ENCODE results near the gene HBS1L.
"Not testable (repeated sequence)": the region's sequence is repeated elsewhere in the genome, so short reads cannot be mapped to it uniquely, and the experiment has no call there.

The HBS1L gene

GRCh38 chr6:135073756-135074393 is 19.3 kb upstream of the HBS1L start:
- FAIRE-seq = no peak

DNA sequence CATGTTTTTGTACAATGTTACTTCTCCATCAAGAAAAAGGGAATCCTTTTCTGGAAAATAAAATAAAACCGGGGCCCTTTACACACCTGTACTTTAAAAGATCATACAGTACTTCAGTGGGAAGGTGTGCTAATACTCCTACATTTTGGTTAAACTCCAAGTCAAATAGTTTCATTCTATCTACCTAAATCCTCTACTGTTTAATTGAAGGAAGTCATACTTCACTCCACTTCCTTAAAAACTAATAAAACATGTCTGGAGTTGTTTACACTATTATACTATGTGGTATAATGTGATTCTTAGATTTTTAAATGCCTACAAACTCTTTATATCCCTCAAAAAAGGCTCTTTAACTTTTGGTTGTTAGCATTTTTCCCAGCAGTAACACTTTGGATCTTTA is 18.6 kb upstream of the HBS1L start:
- FAIRE-seq = no peak

- no peak for FAIRE-seq
Observed at GRCh38 chr6:135072753-135073152, 18.1 kb upstream of the HBS1L start.

GRCh38 chr6:135071541-135071940 is 16.9 kb upstream of the HBS1L start:
- no peak for FAIRE-seq

DNA sequence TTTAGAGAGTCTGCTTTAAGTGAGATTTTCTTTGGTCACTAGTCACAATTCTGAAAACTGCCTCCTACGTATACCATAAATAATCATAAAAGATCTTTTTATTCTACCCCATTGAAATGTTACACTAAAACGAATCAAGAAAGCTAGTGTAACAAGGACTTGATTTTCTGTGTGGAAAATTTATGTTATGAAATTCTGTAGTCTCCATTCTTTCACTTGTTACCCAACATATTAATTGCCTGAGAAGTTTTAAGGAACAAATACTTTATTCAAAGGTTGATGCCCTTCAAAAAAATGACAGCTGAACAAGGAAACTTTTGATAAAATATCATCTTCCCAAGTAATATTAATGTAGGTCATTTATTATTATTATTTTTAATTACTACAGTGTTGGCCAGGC is 13.3 kb upstream of the HBS1L start:
- FAIRE-seq = no peak

DNA sequence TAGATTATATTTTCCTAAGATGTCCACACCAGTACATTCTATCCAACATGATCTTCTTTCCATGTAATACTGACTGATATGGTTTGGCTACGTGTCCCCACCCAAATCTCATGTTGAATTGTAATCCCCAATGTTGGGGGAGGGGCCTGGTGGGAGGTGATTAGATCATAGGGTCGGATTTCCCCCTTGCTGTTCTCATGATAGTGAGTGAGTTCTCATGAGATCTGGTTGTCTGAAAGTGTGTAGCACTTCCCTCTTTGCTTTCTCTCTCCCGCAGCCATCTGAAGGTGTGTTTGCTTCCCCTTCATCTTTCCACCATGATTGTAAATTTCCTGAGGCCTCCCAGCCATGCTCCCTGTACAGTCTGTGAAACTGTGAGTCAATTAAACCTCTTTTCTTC is 12.2 kb upstream of the HBS1L start:
- FAIRE-seq = no peak

DNA sequence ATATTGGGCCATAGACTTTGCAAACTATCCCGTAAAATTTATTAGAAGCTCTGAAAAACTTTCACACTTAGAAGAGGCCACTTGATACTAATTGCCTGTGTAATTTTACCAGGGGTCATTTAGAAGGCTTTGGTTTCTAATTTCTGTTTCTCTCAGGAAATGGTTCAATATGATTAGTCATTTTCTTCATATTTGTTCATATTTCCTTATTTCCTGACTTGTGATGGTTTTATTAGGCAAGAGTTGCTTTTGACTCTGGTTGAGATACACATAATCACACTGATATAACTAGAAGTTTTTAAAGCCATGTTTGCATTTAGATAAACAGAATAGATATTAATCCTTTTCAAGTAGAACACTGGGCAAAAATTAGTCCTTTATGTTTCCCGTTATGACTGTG is 11.8 kb upstream of the HBS1L start:
- FAIRE-seq = no peak

GRCh38 chr6:135064586-135064985 is 10.0 kb upstream of the HBS1L start:
- no peak for FAIRE-seq

DNA sequence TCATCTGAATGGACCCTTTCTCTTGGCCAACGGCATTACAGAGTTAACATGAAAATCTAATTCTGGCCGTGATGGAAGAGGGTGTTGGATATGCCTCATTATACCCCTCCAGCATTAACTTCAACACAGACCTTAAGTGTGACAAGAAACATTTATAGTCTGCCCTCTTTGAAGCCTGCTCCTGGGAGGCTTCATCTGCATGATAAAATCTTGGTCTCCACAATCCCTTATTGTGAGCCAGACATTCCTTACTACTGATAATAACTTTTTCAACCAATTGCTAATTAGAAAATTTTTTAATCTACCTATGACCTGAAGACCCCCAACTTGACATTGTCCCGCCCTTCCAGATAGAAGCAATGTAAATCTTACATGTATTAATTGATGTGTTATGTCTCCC is 9.3 kb upstream of the HBS1L start:
- no peak for FAIRE-seq

DNA sequence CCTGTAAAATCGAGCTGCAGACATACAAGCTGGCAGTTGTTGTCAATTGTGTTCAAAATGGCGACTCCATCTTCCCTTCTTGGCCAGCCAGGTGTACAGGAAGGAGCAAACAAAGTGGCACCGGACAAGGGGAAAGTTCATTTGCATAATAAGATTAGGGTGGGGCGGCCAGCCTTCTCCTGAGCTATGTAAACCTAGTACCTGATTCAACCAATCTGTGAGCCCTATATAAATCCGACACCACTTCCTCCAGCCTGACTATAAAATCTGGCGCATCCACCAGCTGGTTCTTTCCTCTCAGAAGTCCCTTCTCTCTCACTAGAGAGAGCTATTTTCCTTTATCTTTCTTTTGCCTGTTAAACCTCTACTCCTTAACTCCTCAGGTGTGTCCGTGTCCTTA is 8.1 kb upstream of the HBS1L start:
- no peak for FAIRE-seq

DNA sequence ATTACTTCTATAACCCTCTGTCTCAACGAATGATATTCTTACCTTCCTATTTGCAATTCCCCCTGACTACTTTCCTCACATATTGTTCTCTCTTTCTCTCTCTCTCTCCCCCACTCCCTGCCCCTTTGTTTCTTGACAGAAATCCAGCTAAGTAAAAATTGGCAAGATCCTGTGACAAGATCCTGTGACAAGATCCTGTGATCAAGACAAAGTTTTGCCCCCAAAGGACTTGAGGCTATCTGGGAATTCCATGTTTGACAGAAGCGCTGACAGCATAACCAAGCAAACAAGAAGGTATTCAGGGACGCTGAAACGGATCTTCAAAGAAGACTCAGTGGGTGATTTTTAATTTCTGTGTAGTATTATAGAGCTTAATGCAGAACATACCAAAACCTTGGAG is 5.5 kb upstream of the HBS1L start:
- FAIRE-seq = no peak

GRCh38 chr6:135058299-135058698 is 3.7 kb upstream of the HBS1L start:
- not testable (repeated sequence) for FAIRE-seq

DNA sequence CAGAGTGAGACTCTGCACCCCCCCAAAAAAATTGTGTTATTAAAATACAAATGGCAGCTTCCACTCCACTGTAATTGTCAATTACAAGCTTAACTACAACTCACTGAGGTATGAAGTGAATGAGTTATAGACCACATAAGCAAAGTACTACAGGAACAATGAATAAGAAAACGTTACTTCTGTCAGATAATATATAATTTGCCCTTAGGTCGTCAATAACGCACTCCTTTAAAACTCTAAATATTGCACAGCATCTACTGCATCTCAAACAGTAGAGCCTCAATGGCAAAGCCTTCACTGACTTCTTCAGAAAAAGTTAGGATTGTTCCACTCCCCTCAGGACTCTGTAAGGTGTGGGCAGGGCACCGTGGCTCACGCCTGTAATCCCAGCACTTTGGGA is 2.0 kb upstream of the HBS1L start:
- FAIRE-seq = no peak

DNA sequence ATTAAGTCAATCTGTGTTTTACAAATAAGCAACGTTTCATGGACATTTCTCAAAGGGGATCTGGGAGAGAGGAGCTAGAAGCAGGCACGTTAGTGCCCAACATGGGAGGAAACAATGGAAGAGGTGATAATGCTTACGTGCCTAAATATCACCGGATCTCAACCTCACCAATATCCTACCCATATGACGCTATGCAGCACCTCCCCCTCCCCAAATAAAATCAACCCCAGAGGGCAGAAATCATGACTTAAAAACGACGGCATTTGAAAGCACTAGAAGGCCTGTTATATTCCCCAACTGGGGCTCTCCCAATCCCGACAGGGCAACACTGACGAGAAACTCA is 425 bp downstream of the HBS1L start:
- FAIRE-seq = no peak

DNA sequence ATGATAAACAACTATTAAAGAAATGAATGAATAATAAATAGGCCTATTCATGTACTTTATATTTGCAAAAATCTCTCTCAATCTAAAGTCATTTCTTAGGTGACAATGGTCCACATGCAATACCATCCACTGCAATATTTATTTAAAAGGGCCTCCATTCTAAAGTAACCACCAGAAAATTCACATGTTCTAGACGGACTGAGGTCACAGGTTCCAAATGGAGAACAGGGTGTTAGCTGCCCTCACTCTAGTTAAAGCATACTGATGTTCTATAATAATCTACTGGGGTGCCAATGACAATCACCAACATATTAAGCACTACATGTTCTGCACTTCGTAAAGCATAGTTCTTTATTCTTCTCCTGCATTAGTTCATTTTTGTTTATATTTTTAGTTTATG is 1.2 kb downstream of the HBS1L start:
- no peak for FAIRE-seq

GRCh38 chr6:135052939-135053338 is 1.7 kb downstream of the HBS1L start:
- FAIRE-seq = no peak

DNA sequence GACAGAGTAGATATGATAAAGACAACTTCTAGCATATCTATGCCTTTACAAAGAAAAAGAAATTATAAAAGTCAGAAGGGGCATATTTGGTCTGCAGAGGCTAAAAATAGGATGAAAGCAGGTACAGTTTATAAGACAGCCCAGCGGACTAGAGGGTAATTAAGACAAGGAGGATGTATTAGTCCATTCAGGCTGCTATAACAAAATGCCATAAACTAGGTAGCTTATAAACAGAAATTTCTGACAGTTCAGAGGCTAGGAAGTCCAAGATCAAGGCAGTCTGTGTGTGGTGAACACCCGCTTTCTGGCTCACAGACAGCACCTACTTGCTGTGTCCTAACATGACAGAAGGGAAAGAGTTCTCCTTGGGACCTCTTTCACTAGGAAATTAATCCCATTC is 5.7 kb downstream of the HBS1L start:
- FAIRE-seq = no peak

GRCh38 chr6:135047336-135047735 is 7.3 kb downstream of the HBS1L start:
- no peak for FAIRE-seq

- no peak for FAIRE-seq
Observed at GRCh38 chr6:135046912-135047311, 7.7 kb downstream of the HBS1L start.

DNA sequence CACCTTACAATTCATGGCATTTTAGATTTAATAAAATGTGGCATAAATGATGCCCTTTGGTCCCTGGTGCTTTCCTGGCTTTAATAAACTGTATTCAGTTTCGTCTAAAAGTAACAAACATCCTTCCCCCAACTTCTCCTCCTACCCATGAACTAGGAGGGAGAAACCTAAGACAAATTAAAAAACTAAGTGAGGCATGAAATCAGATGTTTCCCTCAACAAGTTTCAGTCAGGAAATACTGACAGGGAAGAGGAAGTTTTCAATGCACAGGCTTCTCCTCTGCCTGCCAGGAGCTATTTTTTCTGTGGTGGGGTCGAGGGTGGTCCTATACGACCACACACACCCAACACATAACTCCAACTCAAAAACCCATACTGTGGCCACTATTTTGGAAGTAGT is 10.0 kb downstream of the HBS1L start:
- FAIRE-seq = no peak

DNA sequence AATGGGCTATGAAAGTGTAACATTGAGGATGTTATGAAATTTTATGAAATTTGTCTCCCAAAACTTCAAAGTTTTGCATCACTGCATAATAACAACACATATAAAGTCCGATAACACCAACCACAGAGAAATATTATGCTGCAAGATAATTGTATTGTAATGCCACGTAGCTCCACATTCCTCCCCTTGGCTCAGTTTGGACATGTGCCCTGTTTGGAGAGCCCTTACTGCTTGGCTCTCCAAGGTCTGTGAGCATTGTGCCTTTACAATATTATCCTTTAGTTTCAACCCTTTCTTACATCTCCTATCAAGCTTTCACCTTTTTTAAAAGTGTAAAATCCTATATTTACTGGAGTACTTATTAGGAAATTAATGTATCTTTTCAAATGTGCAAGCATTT is 10.8 kb downstream of the HBS1L start:
- FAIRE-seq = no peak

DNA sequence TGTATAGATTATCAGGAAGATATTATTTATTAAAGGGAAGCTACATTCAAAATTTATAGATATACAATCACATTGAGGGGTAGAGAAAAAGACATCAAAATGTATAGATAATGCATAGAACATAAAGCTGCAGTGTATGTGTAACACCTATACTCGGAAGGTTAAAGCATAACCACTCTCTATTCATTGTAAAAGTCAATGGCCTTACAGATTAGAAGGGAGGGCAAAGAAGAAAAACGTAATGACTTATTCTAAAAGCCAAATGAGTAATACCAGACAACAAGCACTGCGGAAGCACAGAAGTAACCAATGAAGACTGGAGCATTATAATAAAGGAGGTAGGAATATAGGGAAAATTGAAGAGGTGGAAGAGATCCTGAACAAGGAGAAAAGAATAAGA is 11.3 kb downstream of the HBS1L start:
- no peak for FAIRE-seq

DNA sequence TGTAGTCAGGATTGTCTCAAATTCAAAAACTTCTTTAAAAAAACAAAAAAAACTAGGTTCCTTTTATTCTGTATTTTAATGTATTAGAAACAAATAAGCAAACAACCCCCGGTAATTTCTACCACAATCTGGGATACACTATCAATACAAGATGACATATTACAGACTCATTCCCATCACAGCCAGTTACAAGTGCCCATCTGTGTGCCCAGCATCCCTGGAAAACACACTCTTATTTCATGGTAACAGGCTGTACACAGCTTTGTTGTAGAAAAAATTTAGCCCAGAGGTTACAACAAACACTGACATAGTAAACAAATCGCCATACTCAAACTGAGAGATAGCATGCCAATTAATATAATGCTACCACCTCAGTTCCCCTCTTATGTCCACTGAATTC is 16.3 kb downstream of the HBS1L start:
- no peak for FAIRE-seq

- no peak for FAIRE-seq
Observed at GRCh38 chr6:135037541-135037940, 17.1 kb downstream of the HBS1L start.

- no peak for FAIRE-seq
Observed at GRCh38 chr6:135036731-135037420, 17.7 kb downstream of the HBS1L start.
